SU-DHL-6 (cell line): ENCODE measurements around the gene TRIM59.

ENCODE experiments used
- CTCF ChIP-seq: fragments of 200-600 bp; sonication (generic); IDR thresholded peaks from one replicate; pipeline ENCODE4 v1.5.1; 2017; ENCODE audit warnings: antibody characterized with exemption, mild to moderate bottlenecking, low read length, moderate library complexity; ENCODE audit not compliant: insufficient read depth, poor library complexity, severe bottlenecking
- EZH2phosphoT487 ChIP-seq: fragments of 200-600 bp; sonication (generic), shearing (Covaris generic); conservative IDR thresholded peaks from 2 replicates; pipeline ENCODE4 v1.6.1; 2018; ENCODE audit warnings: mild to moderate bottlenecking, antibody characterized with exemption, low read length, moderate library complexity, mixed read lengths

GRCh38 chr3:160444411-160444810 lies 5.2 kb downstream of the TRIM59 start:
- TF ChIP-seq EZH2phosphoT487 (no peak), CTCF (no peak)
